Fibroblast of mammary gland (primary cell): Measurements from ENCODE around the gene ACTR5.

Experiments
- DNase-seq: peaks from one replicate; pipeline ENCODE4 v3.0.0-alpha.2; 2010; ENCODE audit warnings: low read depth
- H3K4me3 ChIP-seq: 2 replicates; pipeline ENCODE4 v1.5.1; 2011; ENCODE audit warnings: low read depth, mild to moderate bottlenecking, low read length, moderate library complexity; ENCODE audit not compliant: control insufficient read depth
- CTCF ChIP-seq: conservative IDR thresholded peaks from 2 replicates; pipeline ENCODE4 v1.5.1; 2011; ENCODE audit warnings: low read depth, low read length, inconsistent platforms; ENCODE audit not compliant: control insufficient read depth, insufficient read depth

Gene ACTR5

GRCh38 chr20:38748097-38748860, at the start of gene ACTR5:
ACTR5 (plus strand) TSS chr20:38748460; CDS start chr20:38748479, 19 bp downstream.
- no peak for TF ChIP-seq CTCF
- H3K4me3 ChIP-seq, result peak within 1 kb of the TSS; percentile 88
- peak; percentile 82 for DNase-seq

DNA sequence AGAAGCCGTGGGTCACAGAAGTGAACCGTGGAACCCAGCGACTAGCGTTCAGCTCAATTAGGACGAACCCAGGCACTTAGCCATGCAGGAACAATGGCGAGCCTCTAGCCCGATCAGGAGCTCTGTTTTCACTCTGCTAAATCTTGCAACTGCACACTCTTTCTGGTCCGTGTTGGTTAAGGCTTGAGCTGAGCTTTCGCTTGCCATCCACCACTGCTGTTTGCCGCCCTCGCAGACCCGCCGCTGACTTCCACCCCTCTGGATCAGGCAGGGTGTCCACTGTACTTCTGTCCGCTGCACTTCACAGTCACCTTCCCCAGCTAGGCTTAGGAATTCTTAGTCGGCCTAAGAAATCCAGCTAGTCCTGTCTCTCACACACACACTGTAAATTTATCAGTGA, 49.7 kb upstream of the ACTR5 start:
- TF ChIP-seq CTCF, result no peak
- no peak for DNase-seq

DNA sequence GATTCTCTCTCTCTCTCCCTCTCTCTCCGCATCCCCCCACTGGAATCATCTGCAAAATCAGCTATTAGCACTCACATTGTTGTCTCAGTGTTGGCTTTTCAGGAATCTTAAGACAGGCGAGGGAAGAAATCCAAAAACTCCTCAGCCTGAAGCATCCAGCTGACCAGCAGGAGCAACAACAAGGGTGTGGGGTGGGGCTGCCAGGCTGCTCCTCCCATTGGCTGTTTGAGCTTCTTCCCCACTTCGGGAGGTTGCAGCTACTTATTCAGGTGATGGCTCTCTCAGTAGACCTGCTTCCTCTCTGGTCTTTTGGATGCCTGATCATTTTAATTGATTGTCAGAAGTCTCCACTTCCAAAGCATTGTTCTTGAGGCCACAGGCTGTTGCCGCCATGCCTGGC, 48.1 kb upstream of the ACTR5 start:
- no peak for DNase-seq
- H3K4me3 ChIP-seq, result no peak overlapping the region
- no peak for TF ChIP-seq CTCF

More for the DNA sequence above, 49.7 kb upstream of the ACTR5 start:
- no peak overlapping the region for H3K4me3 ChIP-seq

DNA sequence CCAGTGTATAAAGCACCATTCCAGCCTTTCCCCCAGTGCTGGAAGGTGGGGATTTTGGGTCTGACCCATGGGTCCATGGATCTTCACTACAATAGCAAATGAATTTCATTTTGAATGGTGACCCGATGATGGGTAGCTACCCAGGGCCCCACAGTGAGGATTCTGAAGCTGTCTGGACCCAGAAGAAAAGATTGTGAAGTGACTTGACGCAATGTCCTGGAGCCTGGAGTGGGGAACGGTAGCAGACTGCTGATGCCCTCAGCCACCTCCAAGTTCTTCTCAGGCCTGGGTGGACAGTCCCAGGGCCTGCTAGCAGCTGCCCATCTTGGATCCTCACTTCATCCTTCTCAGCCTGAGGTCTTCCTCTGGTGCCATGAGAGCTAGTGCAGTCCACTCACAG, 47.3 kb upstream of the ACTR5 start:
- no peak for DNase-seq
- TF ChIP-seq CTCF, result no peak
- H3K4me3 ChIP-seq, result no peak overlapping the region

- H3K4me3 ChIP-seq, result no peak overlapping the region
- DNase-seq, result no peak
- no peak for TF ChIP-seq CTCF
Observed at GRCh38 chr20:38703526-38703925, 44.7 kb upstream of the ACTR5 start.

GRCh38 chr20:38704136-38704535, 44.1 kb upstream of the ACTR5 start:
- H3K4me3 ChIP-seq, result no peak overlapping the region
- no peak for DNase-seq
- TF ChIP-seq CTCF, result no peak
